ENCODE data around the gene WDR73. TPM values are rescaled to one million over a fixed set of nuclear protein-coding genes. Genes with fewer than 3 reads are reported as not detected.

The WDR73 gene
- total RNA-seq, 1 donor from 2014 or later: 69.8 TPM

DNA sequence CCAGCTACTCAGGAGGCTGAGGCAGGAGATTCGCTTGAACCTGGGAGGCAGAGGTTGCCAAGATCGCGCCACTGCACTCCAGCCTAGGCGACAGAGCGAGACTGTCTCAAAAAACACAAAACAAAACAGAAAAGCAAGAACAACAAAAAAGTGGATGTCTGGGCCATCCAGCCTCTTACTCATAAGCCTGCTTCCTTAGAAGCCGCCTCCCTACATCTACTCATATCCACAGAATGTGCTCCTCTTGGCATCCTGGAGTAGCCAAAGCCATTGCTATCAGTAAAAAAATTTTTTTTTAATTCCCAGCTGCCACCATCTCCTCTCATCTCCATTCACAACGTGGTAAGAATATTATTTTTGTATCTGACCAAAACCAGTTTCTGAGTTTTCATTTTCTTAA lies 42.5 kb downstream of the WDR73 start:
- H3K27ac Mint-ChIP-seq: no peak overlapping the region
- TF ChIP-seq CTCF (IDR thresholded peaks at IDR 0.05; ENCODE audit: unreplicated experiment): no peak
- peaks cover 22% of the 10 kb centered on the region for H3K4me1 Mint-ChIP-seq (ENCODE audit: low read depth)
- no peaks in the 10 kb centered on the region for H3K27me3 Mint-ChIP-seq
- DNase-seq (ENCODE audit: low spot score, unreplicated experiment): no peak
- no peak overlapping the region for H3K4me3 Mint-ChIP-seq (ENCODE audit: low read depth)
- peaks cover 48% of the 10 kb centered on the region for H3K36me3 Mint-ChIP-seq (ENCODE audit: insufficient read depth)
- H3K9me3 Mint-ChIP-seq (ENCODE audit: low read depth): peaks cover 3% of the 10 kb centered on the region

DNA sequence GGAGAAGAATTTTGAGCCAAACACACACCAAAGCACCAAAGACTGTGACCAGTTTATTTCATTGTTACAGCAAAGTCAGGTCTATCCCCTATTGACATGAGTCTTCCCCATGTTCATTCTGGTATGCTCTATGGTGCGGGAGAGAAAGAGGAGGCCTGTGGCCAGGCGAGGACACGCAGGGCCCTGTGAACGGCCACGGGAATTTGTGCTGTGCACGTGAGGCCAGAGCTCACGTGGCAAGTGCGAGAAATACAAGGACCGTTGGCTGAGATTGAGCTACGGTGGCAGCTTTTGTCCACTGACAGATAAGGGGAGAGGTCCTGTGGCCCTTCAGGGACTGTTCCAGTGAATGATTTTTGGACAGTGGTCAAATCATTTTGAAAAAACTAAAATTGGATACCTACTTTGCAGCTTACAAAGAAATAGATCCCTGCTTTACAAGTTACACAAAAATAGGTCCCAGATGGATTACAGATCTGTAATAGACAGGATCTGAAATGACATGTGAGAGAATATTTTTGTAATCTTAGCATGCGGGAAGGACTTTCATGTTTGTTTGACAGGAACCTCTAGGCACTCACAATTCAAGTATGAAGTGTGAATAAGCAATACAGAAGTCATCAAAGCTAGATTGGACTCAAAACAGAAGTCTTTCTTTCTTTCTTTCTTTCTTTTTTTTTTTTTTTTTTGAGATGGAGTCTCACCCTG lies 44.1 kb downstream of the WDR73 start:
- Mint-ChIP-seq H3K9me3 (ENCODE audit: low read depth) (no peaks in the 10 kb centered on the region), H3K27me3 (no peaks in the 10 kb centered on the region), H3K4me1 (ENCODE audit: low read depth) (peaks cover 39% of the 10 kb centered on the region), H3K27ac (peak overlapping the region; percentile 88), H3K4me3 (ENCODE audit: low read depth) (no peak overlapping the region), H3K36me3 (ENCODE audit: insufficient read depth) (peaks cover 42% of the 10 kb centered on the region)
- DNase-seq (ENCODE audit: low spot score, unreplicated experiment): no peak
- no peak for TF ChIP-seq CTCF (IDR thresholded peaks at IDR 0.05; ENCODE audit: unreplicated experiment)

- no peak for TF ChIP-seq CTCF (IDR thresholded peaks at IDR 0.05; ENCODE audit: unreplicated experiment)
- H3K27me3 Mint-ChIP-seq: no peaks in the 10 kb centered on the region
- H3K27ac Mint-ChIP-seq: peak overlapping the region; percentile 25
- no peak overlapping the region for H3K4me3 Mint-ChIP-seq (ENCODE audit: low read depth)
- peaks cover 44% of the 10 kb centered on the region for H3K4me1 Mint-ChIP-seq (ENCODE audit: low read depth)
- no peaks in the 10 kb centered on the region for H3K9me3 Mint-ChIP-seq (ENCODE audit: low read depth)
- peaks cover 42% of the 10 kb centered on the region for H3K36me3 Mint-ChIP-seq (ENCODE audit: insufficient read depth)
- DNase-seq (ENCODE audit: low spot score, unreplicated experiment): no peak
Observed at GRCh38 chr15:84608707-84609284, 45.3 kb downstream of the WDR73 start.

DNA sequence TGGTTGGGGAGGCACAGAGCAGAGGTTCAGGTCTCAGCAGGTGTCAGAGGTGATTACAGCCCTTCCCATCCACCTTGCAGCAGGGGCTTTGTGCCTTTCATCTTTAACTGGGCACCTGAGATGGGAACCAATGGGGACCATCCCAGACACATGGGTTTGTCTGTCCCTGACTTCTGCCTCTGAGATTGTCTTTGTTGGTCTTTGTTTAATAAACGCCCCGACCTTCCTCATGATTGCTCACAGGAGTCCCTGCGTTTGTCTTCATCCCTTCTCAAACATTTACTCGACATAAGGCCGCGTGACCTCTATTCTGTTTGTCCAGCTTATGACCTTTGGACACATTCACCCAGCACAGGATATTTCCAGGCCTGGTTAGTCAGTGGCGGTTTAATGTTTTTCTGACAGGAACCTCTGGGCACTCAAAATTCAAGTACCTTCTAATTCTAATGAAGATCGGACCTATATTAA lies 47.4 kb downstream of the WDR73 start:
- no peak for DNase-seq (ENCODE audit: low spot score, unreplicated experiment)
- TF ChIP-seq CTCF (IDR thresholded peaks at IDR 0.05; ENCODE audit: unreplicated experiment): no peak
- Mint-ChIP-seq H3K4me3 (ENCODE audit: low read depth) (peak overlapping the region; percentile 34), H3K27ac (peak overlapping the region; percentile 91), H3K36me3 (ENCODE audit: insufficient read depth) (peaks cover 36% of the 10 kb centered on the region), H3K27me3 (no peaks in the 10 kb centered on the region), H3K4me1 (ENCODE audit: low read depth) (peaks cover 52% of the 10 kb centered on the region), H3K9me3 (ENCODE audit: low read depth) (no peaks in the 10 kb centered on the region)

- Mint-ChIP-seq H3K4me3 (ENCODE audit: low read depth) (peak overlapping the region; percentile 17), H3K27me3 (no peaks in the 10 kb centered on the region), H3K4me1 (ENCODE audit: low read depth) (peaks cover 52% of the 10 kb centered on the region), H3K27ac (no peak overlapping the region), H3K9me3 (ENCODE audit: low read depth) (no peaks in the 10 kb centered on the region), H3K36me3 (ENCODE audit: insufficient read depth) (peaks cover 33% of the 10 kb centered on the region)
- no peak for TF ChIP-seq CTCF (IDR thresholded peaks at IDR 0.05; ENCODE audit: unreplicated experiment)
- DNase-seq (ENCODE audit: low spot score, unreplicated experiment): no peak
Observed at GRCh38 chr15:84605554-84605882, 48.6 kb downstream of the WDR73 start.
